ENCODE results near the gene XRCC4.

DNA sequence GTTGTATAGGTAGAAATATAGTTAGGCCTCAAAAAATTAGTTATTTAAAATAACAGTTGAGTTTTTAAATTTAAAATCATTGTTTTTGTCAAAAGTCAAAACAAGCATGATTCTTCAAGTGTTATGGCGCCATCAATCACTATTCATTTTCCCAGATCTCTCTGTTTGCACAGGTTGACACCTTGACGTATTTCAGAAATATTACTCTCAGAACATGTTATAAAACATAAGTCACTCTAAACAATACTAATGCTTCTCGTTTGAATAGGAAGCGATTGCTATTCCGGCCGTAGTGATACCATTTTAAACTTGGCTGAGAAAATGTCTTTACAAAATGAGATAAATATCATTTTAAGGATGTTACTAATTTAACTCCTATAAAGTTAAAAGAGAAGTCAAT, 268.1 kb downstream of the XRCC4 start:
- TF ChIP-seq, protein P1, sequence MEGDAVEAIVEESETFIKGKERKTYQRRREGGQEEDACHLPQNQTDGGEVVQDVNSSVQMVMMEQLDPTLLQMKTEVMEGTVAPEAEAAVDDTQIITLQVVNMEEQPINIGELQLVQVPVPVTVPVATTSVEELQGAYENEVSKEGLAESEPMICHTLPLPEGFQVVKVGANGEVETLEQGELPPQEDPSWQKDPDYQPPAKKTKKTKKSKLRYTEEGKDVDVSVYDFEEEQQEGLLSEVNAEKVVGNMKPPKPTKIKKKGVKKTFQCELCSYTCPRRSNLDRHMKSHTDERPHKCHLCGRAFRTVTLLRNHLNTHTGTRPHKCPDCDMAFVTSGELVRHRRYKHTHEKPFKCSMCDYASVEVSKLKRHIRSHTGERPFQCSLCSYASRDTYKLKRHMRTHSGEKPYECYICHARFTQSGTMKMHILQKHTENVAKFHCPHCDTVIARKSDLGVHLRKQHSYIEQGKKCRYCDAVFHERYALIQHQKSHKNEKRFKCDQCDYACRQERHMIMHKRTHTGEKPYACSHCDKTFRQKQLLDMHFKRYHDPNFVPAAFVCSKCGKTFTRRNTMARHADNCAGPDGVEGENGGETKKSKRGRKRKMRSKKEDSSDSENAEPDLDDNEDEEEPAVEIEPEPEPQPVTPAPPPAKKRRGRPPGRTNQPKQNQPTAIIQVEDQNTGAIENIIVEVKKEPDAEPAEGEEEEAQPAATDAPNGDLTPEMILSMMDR (IDR thresholded peaks at IDR 0.05 in 4 of 5, conservative IDR thresholded peaks at IDR 0.05 in 1 of 5): no peak
- no peak for TF ChIP-seq POLR2A (IDR thresholded peaks at IDR 0.05)

Data from gastrocnemius medialis (tissue), 4 donors.